ENCODE data around the gene TCF7L1.

DNA sequence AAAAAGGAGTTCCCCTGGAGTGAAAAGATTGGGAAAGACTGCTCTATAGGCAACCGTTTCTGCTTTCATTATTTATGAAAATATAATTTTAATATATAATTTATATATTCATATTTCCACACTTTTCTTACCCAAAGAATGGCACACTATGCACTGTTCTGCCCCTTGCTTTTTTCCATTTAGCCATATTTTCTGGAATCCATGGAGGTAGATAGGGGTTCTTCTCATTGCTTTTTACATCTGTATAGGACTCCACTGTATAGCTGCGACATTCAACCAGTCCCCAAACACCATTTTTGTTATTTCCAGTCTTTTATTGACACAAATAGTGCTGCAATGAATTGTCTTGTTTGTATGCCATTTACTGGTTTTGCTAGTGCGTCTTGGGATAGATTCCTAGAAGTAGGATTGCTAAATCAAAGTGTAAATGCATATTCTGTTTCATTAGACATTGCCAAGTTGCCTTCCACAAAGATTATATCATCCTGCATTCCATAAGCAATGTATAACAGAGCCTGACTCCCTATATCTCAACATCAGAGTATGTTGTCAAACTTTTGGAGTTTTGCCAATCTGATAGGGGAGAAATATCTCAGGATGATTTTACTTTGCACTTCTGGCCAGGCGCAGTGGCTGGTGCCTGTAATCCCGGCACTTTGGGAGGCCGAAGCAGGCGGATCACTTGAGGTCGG lies 26.6 kb upstream of the TCF7L1 start:
- TF ChIP-seq, protein P1, sequence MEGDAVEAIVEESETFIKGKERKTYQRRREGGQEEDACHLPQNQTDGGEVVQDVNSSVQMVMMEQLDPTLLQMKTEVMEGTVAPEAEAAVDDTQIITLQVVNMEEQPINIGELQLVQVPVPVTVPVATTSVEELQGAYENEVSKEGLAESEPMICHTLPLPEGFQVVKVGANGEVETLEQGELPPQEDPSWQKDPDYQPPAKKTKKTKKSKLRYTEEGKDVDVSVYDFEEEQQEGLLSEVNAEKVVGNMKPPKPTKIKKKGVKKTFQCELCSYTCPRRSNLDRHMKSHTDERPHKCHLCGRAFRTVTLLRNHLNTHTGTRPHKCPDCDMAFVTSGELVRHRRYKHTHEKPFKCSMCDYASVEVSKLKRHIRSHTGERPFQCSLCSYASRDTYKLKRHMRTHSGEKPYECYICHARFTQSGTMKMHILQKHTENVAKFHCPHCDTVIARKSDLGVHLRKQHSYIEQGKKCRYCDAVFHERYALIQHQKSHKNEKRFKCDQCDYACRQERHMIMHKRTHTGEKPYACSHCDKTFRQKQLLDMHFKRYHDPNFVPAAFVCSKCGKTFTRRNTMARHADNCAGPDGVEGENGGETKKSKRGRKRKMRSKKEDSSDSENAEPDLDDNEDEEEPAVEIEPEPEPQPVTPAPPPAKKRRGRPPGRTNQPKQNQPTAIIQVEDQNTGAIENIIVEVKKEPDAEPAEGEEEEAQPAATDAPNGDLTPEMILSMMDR (IDR thresholded peaks at IDR 0.05; ENCODE audit: extremely low read depth in 1 of 2, insufficient read depth in 1 of 2, low read depth in 1 of 2, low read length in 2 of 2), result no peak
- TF ChIP-seq, protein P2, sequence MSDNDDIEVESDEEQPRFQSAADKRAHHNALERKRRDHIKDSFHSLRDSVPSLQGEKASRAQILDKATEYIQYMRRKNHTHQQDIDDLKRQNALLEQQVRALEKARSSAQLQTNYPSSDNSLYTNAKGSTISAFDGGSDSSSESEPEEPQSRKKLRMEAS (IDR thresholded peaks at IDR 0.05; ENCODE audit: insufficient read depth, insufficient read length), result no peak
- no peak for TF ChIP-seq POLR2A (IDR thresholded peaks at IDR 0.05; ENCODE audit: low read depth, low read length)
- no peak for TF ChIP-seq POLR2AphosphoS5 (IDR thresholded peaks at IDR 0.05; ENCODE audit: insufficient read depth, low read depth, low read length)
- no peak for TF ChIP-seq MYC (IDR thresholded peaks at IDR 0.05; ENCODE audit: low read depth, low read length)
- no peak for TF ChIP-seq EZH2 (IDR thresholded peaks at IDR 0.05; ENCODE audit: borderline replicate concordance, low read depth, low read length, severe bottlenecking)

Measured in endothelial cell of umbilical vein (primary cell).